GM19238 (cell line): ENCODE measurements around the gene HVCN1.
"Not testable (repeated sequence)": the region's sequence is repeated elsewhere in the genome, so short reads cannot be mapped to it uniquely, and the experiment has no call there.

ENCODE experiments used
- DNase-seq: peaks from one replicate; pipeline ENCODE4 v3.0.0; 2011; ENCODE audit warnings: low spot score; ENCODE audit not compliant: insufficient read length

The HVCN1 gene

GRCh38 chr12:110688446-110689280 lies at the start of gene HVCN1:
Gene HVCN1, minus strand, starts transcription at chr12:110689115. Its CDS starts 5,870 bp downstream, at chr12:110683245.
- peak; percentile 66 for DNase-seq

- no peak for DNase-seq
These were observed 48.6 kb upstream of the HVCN1 start for GRCh38 chr12:110737532-110737931.

GRCh38 chr12:110737016-110737415 lies 48.1 kb upstream of the HVCN1 start:
- DNase-seq = not testable (repeated sequence)

- DNase-seq = no peak
These were observed 45.0 kb upstream of the HVCN1 start for GRCh38 chr12:110733900-110734299.

- no peak for DNase-seq
These were observed 44.3 kb upstream of the HVCN1 start for GRCh38 chr12:110733089-110733715.

- DNase-seq = no peak
These were observed 43.7 kb upstream of the HVCN1 start for GRCh38 chr12:110732572-110732971.

GRCh38 chr12:110731479-110731878 lies 42.6 kb upstream of the HVCN1 start:
- DNase-seq = no peak

- no peak for DNase-seq
These were observed 39.7 kb upstream of the HVCN1 start for GRCh38 chr12:110728628-110729027.

GRCh38 chr12:110726708-110727369 lies 37.9 kb upstream of the HVCN1 start:
- no peak for DNase-seq

GRCh38 chr12:110726028-110726427 lies 37.1 kb upstream of the HVCN1 start:
- DNase-seq = no peak

- no peak for DNase-seq
These were observed 36.4 kb upstream of the HVCN1 start for GRCh38 chr12:110725267-110725666.

GRCh38 chr12:110722892-110723291 lies 34.0 kb upstream of the HVCN1 start:
- DNase-seq = not testable (repeated sequence)

- no peak for DNase-seq
These were observed 32.7 kb upstream of the HVCN1 start for GRCh38 chr12:110721570-110721969.

- DNase-seq = no peak
These were observed 31.6 kb upstream of the HVCN1 start for GRCh38 chr12:110720516-110720915.

GRCh38 chr12:110718222-110718908 lies 29.4 kb upstream of the HVCN1 start:
- DNase-seq = no peak

GRCh38 chr12:110717037-110717436 lies 28.1 kb upstream of the HVCN1 start:
- DNase-seq = no peak

- DNase-seq = no peak
These were observed 20.0 kb upstream of the HVCN1 start for GRCh38 chr12:110708917-110709316.

GRCh38 chr12:110705309-110705708 lies 16.4 kb upstream of the HVCN1 start:
- DNase-seq = no peak

GRCh38 chr12:110704750-110705149 lies 15.8 kb upstream of the HVCN1 start:
- no peak for DNase-seq

- DNase-seq = no peak
These were observed 15.3 kb upstream of the HVCN1 start for GRCh38 chr12:110704231-110704630.

GRCh38 chr12:110702081-110702480 lies 13.2 kb upstream of the HVCN1 start:
- no peak for DNase-seq
